Adrenal gland (tissue), 12 donors: ENCODE data around the gene COX6B1. TPM values are rescaled to one million over a fixed set of nuclear protein-coding genes. Genes with fewer than 3 reads are reported as not detected.

ENCODE experiments used
- DNase-seq, 7 donors: peaks; one replicate each; pipeline ENCODE4 v3.0.0-alpha.2; 2019 to 2020
- H3K27ac ChIP-seq, 5 donors: fragments of 200-600 bp; sonication (generic) in 4 of 5; 1 replicate in 3 of 5; 2 replicates in 2 of 5; pipeline versions ENCODE4 v1.5.1 to v1.8.0; 2016 to 2020; ENCODE audit warnings: mild to moderate bottlenecking in 1 of 5
- H3K27me3 ChIP-seq: fragments of 200-600 bp; 2 replicates; pipeline ENCODE4 v1.8.0; 2021
- H3K36me3 ChIP-seq, 2 donors: fragments of 200-600 bp; replicated peaks in 1 of 2; 1 replicate in 1 of 2; 2 replicates in 1 of 2; pipeline versions ENCODE4 v1.5.1 to v1.8.0; 2018 to 2022
- H3K4me1 ChIP-seq, 2 donors: fragments of 200-600 bp; replicated peaks in 1 of 2; 1 replicate in 1 of 2; 2 replicates in 1 of 2; pipeline versions ENCODE4 v1.5.1 to v1.8.0; 2018 to 2021
- H3K4me3 ChIP-seq, 4 donors: fragments of 200-600 bp; sonication (generic) in 3 of 4; one replicate each; pipeline ENCODE4 v1.5.1; 2016 to 2018
- H3K9me3 ChIP-seq, 3 donors: fragments of 200-600 bp; sonication (generic) in 1 of 3; replicated peaks in 1 of 3; 1 replicate in 2 of 3; 2 replicates in 1 of 3; pipeline versions ENCODE4 v1.5.1 to v1.8.0; 2016 to 2021
- POLR2A ChIP-seq, 2 donors: fragments of 450-650 bp; IDR thresholded peaks; one replicate each; pipeline ENCODE4 v1.6.1; 2017; ENCODE audit warnings: antibody characterized with exemption in 2 of 2, mild to moderate bottlenecking in 2 of 2, moderate library complexity in 1 of 2
- WGBS, 4 donors: extraction: QIAGEN DNeasy Blood & Tissue Kit in 2 of 4; methylation state at CpG; one replicate each; pipeline versions ENCODE4 v1.1.5 to v1.1.7; 2013 to 2017; 5-methylcytosine and 5-hydroxymethylcytosine counted together
- intact Hi-C, 2 donors: fragments of 100-400 bp; cut with DNase I; formaldehyde crosslinking; loops; one replicate each; pipeline versions ENCODE4 v1.14.1 to v1.15.0; 2022 to 2023
- polyA plus RNA-seq, 3 donors: library from polyadenylated mRNA; stranded (reverse); fragments of 200-250 nt in 2 of 3; fragments of 350-450 nt in 1 of 3; fragmentation: Illumina TruSeq in 1 of 3; extraction: RNeasy Lipid Tissue Mini Kit (QIAGEN cat#74804) in 1 of 3; gene quantifications; one replicate each; pipeline ENCODE4 v1.2.3, GENCODE V29; 2013 to 2014
- total RNA-seq, 9 donors: library from RNA; depleted of rRNA in 4 of 9; stranded (reverse); fragments of >200 nt in 4 of 9; fragments of 120-200 nt in 1 of 9; fragmentation: NEBNext Ultra II Directional in 1 of 9; extraction: Animal tissue kit (Norgen Biotek cat#: 25700) in 1 of 9; gene quantifications; one replicate each; pipeline versions ENCODE4 v1.1.0 to v1.2.4, GENCODE V29; 2013 to 2023
- TF ChIP-seq, protein P1 (sequence below), 6 experiments: fragments of 450-650 bp in 4 of 6; fragments of 200-600 bp in 2 of 6; sonication (generic) in 1 of 6; IDR thresholded peaks; 1 replicate in 5 of 6; 2 replicates in 1 of 6; pipeline versions ENCODE4 v1.5.1 to v1.8.0; 2016 to 2021; ENCODE audit warnings: antibody characterized with exemption in 6 of 6, mild to moderate bottlenecking in 2 of 6, moderate library complexity in 1 of 6
- donor health status: healthy with polysubstance abuse.
- donor health status: Bipolar disorder and iron deficiency.
- donor health status: DM: yes; HTN: yes; CAD: no.
- donor health status: DM: no; HTN: no; CAD: no.
- donor health status: DM: no; HTN: no; CAD: no.
- donor health status: DM: yes; HTN: yes; CAD: no.

Gene COX6B1
- total and polyA plus RNA-seq, 12 donors: 289 to 1,985 (median 530) TPM

DNA sequence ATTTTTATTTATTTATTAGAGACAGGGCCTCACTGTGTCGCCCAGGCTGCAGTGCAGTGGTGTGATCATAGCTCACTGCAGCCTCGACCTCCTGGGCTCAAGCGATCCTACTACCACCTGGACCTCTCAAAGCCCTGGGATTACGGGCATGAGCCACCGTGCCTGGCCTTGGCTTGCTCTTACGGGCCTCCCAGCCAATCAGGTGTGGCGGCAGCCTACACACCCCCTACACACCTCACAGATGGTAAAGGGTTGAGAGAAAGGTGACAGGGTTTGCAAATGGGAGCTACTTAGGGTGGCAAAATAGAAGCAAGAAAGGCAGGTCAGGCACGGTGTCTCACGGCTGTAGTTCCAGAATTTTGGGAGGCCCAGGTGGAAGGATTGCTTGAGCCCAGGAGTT lies 55.2 kb downstream of the COX6B1 start:
- Histone ChIP-seq H3K27me3 (no peaks in the 10 kb centered on the region), H3K4me1 (peaks cover 0 to 9% of the 10 kb centered on the region in 2 donors), H3K4me3 (no peak overlapping the region), H3K9me3 (no peaks in the 10 kb centered on the region), H3K27ac (no peak overlapping the region), H3K36me3 (no peaks in the 10 kb centered on the region)
- no peak for DNase-seq
- 41 to 52% (median 49%) methylated on average over 9 of the region's 9 CpGs for WGBS, 4 donors
- intact Hi-C loops: loop anchor here in 1 of 2 donors (10.0 kb wide), 1 partner anchor 111 kb away; the partner anchor contains the start of gene PRODH2
- TF ChIP-seq, protein P1, sequence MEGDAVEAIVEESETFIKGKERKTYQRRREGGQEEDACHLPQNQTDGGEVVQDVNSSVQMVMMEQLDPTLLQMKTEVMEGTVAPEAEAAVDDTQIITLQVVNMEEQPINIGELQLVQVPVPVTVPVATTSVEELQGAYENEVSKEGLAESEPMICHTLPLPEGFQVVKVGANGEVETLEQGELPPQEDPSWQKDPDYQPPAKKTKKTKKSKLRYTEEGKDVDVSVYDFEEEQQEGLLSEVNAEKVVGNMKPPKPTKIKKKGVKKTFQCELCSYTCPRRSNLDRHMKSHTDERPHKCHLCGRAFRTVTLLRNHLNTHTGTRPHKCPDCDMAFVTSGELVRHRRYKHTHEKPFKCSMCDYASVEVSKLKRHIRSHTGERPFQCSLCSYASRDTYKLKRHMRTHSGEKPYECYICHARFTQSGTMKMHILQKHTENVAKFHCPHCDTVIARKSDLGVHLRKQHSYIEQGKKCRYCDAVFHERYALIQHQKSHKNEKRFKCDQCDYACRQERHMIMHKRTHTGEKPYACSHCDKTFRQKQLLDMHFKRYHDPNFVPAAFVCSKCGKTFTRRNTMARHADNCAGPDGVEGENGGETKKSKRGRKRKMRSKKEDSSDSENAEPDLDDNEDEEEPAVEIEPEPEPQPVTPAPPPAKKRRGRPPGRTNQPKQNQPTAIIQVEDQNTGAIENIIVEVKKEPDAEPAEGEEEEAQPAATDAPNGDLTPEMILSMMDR (IDR thresholded peaks at IDR 0.05): no peak
- no peak for TF ChIP-seq POLR2A (IDR thresholded peaks at IDR 0.05)

DNA sequence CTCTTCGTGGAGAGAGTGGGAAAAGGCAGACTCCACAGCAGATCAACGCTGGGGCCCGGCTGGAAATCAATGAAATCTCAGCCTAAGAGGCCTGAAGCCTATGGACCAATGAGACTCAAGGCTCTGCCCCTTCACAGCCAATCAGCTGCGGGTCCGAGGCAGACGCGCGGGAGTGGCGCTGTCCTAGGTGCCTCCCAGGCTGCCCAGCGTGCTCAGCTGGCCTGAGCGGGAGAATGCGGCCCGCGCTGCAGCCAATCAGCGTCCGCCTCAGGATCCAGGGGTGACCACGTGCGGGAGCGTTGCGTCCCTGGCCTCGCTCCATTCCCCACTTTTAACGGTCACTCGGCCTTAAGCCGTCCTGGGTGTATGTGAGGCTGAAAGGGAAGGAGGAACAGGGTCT lies 56.1 kb downstream of the COX6B1 start, which contains the start of gene ZBTB32:
Gene ZBTB32 (plus strand): TSS at position 341 of the 400 bp plus-strand sequence. CDS start 10,069 bp downstream, outside the sequence.
- TF ChIP-seq POLR2A (IDR thresholded peaks at IDR 0.05): no peak
- TF ChIP-seq, protein P1 (IDR thresholded peaks at IDR 0.05): no peak
- 22 to 35% (median 23%) methylated on average over 5 to 24 of the region's 24 CpGs for WGBS, 4 donors

More for the DNA sequence above, 56.1 kb downstream of the COX6B1 start, which contains the start of gene ZBTB32:
- Histone ChIP-seq H3K9me3 (no peaks in the 10 kb centered on the region), H3K4me1 (peaks cover 0 to 9% of the 10 kb centered on the region in 2 donors), H3K36me3 (no peaks in the 10 kb centered on the region), H3K27ac (no peak within 1 kb of the TSS), H3K4me3 (no peak within 1 kb of the TSS), H3K27me3 (no peaks in the 10 kb centered on the region)
- DNase-seq: peak in 3 of 7 donors; percentile 54 to 70 (median 55)
- intact Hi-C loops: loop anchor here in 1 of 2 donors (10.0 kb wide), 1 partner anchor 111 kb away; the partner anchor contains the start of gene PRODH2

Other genes with a start within 250 kb of the COX6B1 start
- gene FFAR2, start 200.1 kb upstream of the COX6B1 start, total RNA-seq: under 1 TPM in 3 of 9 donors, not detected in 6; 0.11 to 0.52 (median 0.29) TPM
- under 1 TPM; 0.33 to 0.88 (median 0.40) TPM for gene FFAR2, start 200.1 kb upstream of the COX6B1 start, polyA plus RNA-seq
- gene KRTDAP, start 157.9 kb upstream of the COX6B1 start, total RNA-seq: not detected
- not detected for gene KRTDAP, start 157.9 kb upstream of the COX6B1 start, polyA plus RNA-seq
- gene DMKN, start 134.7 kb upstream of the COX6B1 start, total RNA-seq: 10 to 100 TPM in 5 of 9 donors, 1 to 10 TPM in 4; 2.7 to 39.4 (median 17.1) TPM
- gene DMKN, start 134.7 kb upstream of the COX6B1 start, polyA plus RNA-seq: 10 to 100 TPM; 29.3 to 70.5 (median 63.2) TPM
- not detected for gene SBSN, start 120.0 kb upstream of the COX6B1 start, total RNA-seq
- gene SBSN, start 120.0 kb upstream of the COX6B1 start, polyA plus RNA-seq: under 1 TPM in 1 of 3 donors, not detected in 2; 0.77 TPM
- not detected for gene GAPDHS, start 114.9 kb upstream of the COX6B1 start, total RNA-seq
- not detected for gene GAPDHS, start 114.9 kb upstream of the COX6B1 start, polyA plus RNA-seq
- 100 to 1,000 TPM; 139 to 261 (median 173) TPM for gene TMEM147, start 102.7 kb upstream of the COX6B1 start, total RNA-seq
- 100 to 1,000 TPM in 2 of 3 donors, 10 to 100 TPM in 1; 86.5 to 215 (median 188) TPM for gene TMEM147, start 102.7 kb upstream of the COX6B1 start, polyA plus RNA-seq
- 10 to 100 TPM in 3 of 9 donors, 1 to 10 TPM in 6; 2.2 to 60.4 (median 7.3) TPM for gene ATP4A, start 84.7 kb upstream of the COX6B1 start, total RNA-seq
- gene ATP4A, start 84.7 kb upstream of the COX6B1 start, polyA plus RNA-seq: 10 to 100 TPM in 1 of 3 donors, 1 to 10 TPM in 2; 6.5 to 63.5 (median 7.6) TPM
- gene PMIS2, start 62.1 kb upstream of the COX6B1 start, total RNA-seq: under 1 TPM in 2 of 9 donors, not detected in 7; 0.61 to 0.81 TPM
- not detected for gene PMIS2, start 62.1 kb upstream of the COX6B1 start, polyA plus RNA-seq
- gene HAUS5, start 35.6 kb upstream of the COX6B1 start, total RNA-seq: 10 to 100 TPM in 5 of 9 donors, 1 to 10 TPM in 4; 6.2 to 22.4 (median 10.3) TPM
- gene HAUS5, start 35.6 kb upstream of the COX6B1 start, polyA plus RNA-seq: 10 to 100 TPM in 2 of 3 donors, 1 to 10 TPM in 1; 5.2 to 38.2 (median 20.7) TPM
- gene RBM42, start 19.3 kb upstream of the COX6B1 start, total RNA-seq: 10 to 100 TPM; 42.6 to 92.9 (median 74.6) TPM
- gene RBM42, start 19.3 kb upstream of the COX6B1 start, polyA plus RNA-seq: 100 to 1,000 TPM in 1 of 3 donors, 10 to 100 TPM in 2; 23.9 to 107 (median 80.7) TPM
- 1 to 10 TPM in 6 of 9 donors, under 1 TPM in 1, not detected in 2; 0.96 to 2.6 (median 2.1) TPM for gene ETV2, start 6.6 kb upstream of the COX6B1 start, total RNA-seq
- gene ETV2, start 6.6 kb upstream of the COX6B1 start, polyA plus RNA-seq: 1 to 10 TPM in 2 of 3 donors, under 1 TPM in 1; 0.38 to 5.3 (median 5.0) TPM
- not detected for gene UPK1A, start 18.2 kb downstream of the COX6B1 start, total RNA-seq
- gene UPK1A, start 18.2 kb downstream of the COX6B1 start, polyA plus RNA-seq: 1 to 10 TPM in 1 of 3 donors, not detected in 2; 1.2 TPM
- gene ZBTB32, start 56.2 kb downstream of the COX6B1 start, total RNA-seq: under 1 TPM in 1 of 9 donors, not detected in 8; 0.38 TPM
- under 1 TPM in 2 of 3 donors, not detected in 1; 0.27 to 0.40 TPM for gene ZBTB32, start 56.2 kb downstream of the COX6B1 start, polyA plus RNA-seq
- gene KMT2B, start 69.7 kb downstream of the COX6B1 start, total RNA-seq: 10 to 100 TPM in 8 of 9 donors, 1 to 10 TPM in 1; 6.6 to 41.8 (median 19.8) TPM
- 10 to 100 TPM; 10.1 to 97.3 (median 70.3) TPM for gene KMT2B, start 69.7 kb downstream of the COX6B1 start, polyA plus RNA-seq
- gene IGFLR1, start 94.1 kb downstream of the COX6B1 start, total RNA-seq: 10 to 100 TPM in 6 of 9 donors, 1 to 10 TPM in 3; 4.9 to 35.3 (median 13.8) TPM
- 10 to 100 TPM in 2 of 3 donors, 1 to 10 TPM in 1; 5.3 to 32.3 (median 21.5) TPM for gene IGFLR1, start 94.1 kb downstream of the COX6B1 start, polyA plus RNA-seq
- 10 to 100 TPM; 14.8 to 55.0 (median 32.7) TPM for gene U2AF1L4, start 97.1 kb downstream of the COX6B1 start, total RNA-seq
- 100 to 1,000 TPM in 2 of 3 donors, 10 to 100 TPM in 1; 30.3 to 255 (median 104) TPM for gene U2AF1L4, start 97.1 kb downstream of the COX6B1 start, polyA plus RNA-seq
- gene PSENEN, start 97.3 kb downstream of the COX6B1 start, total RNA-seq: 100 to 1,000 TPM in 1 of 9 donors, 10 to 100 TPM in 8; 29.5 to 149 (median 71.0) TPM
- 100 to 1,000 TPM in 2 of 3 donors, 10 to 100 TPM in 1; 93.1 to 230 (median 174) TPM for gene PSENEN, start 97.3 kb downstream of the COX6B1 start, polyA plus RNA-seq
- 10 to 100 TPM in 8 of 9 donors, 1 to 10 TPM in 1; 6.0 to 28.2 (median 12.5) TPM for gene LIN37, start 100.3 kb downstream of the COX6B1 start, total RNA-seq
- 100 to 1,000 TPM in 1 of 3 donors, 10 to 100 TPM in 2; 11.3 to 137 (median 75.9) TPM for gene LIN37, start 100.3 kb downstream of the COX6B1 start, polyA plus RNA-seq
- gene HSPB6, start 108.7 kb downstream of the COX6B1 start, total RNA-seq: 100 to 1,000 TPM in 7 of 9 donors, 10 to 100 TPM in 2; 21.1 to 431 (median 164) TPM
- gene HSPB6, start 108.7 kb downstream of the COX6B1 start, polyA plus RNA-seq: 100 to 1,000 TPM; 524 to 932 (median 718) TPM
- 10 to 100 TPM in 5 of 9 donors, 1 to 10 TPM in 4; 4.4 to 18.5 (median 10.2) TPM for gene PROSER3, start 109.9 kb downstream of the COX6B1 start, total RNA-seq
- gene PROSER3, start 109.9 kb downstream of the COX6B1 start, polyA plus RNA-seq: 10 to 100 TPM in 2 of 3 donors, 1 to 10 TPM in 1; 7.0 to 27.3 (median 14.7) TPM
- 10 to 100 TPM in 3 of 9 donors, 1 to 10 TPM in 5, under 1 TPM in 1; 0.54 to 30.9 (median 5.4) TPM for gene ARHGAP33, start 127.2 kb downstream of the COX6B1 start, total RNA-seq
- 10 to 100 TPM in 2 of 3 donors, 1 to 10 TPM in 1; 1.2 to 90.3 (median 27.9) TPM for gene ARHGAP33, start 127.2 kb downstream of the COX6B1 start, polyA plus RNA-seq
- gene PRODH2, start 164.5 kb downstream of the COX6B1 start, total RNA-seq: under 1 TPM in 1 of 9 donors, not detected in 8; 0.46 TPM
- gene PRODH2, start 164.5 kb downstream of the COX6B1 start, polyA plus RNA-seq: under 1 TPM in 1 of 3 donors, not detected in 2; 0.07 TPM
- gene NPHS1, start 204.2 kb downstream of the COX6B1 start, total RNA-seq: under 1 TPM in 1 of 9 donors, not detected in 8; 0.31 TPM
- not detected for gene NPHS1, start 204.2 kb downstream of the COX6B1 start, polyA plus RNA-seq
- gene KIRREL2, start 208.6 kb downstream of the COX6B1 start, total RNA-seq: under 1 TPM in 4 of 9 donors, not detected in 5; 0.06 to 0.32 (median 0.11) TPM
- under 1 TPM; 0.03 to 0.24 (median 0.15) TPM for gene KIRREL2, start 208.6 kb downstream of the COX6B1 start, polyA plus RNA-seq
- 10 to 100 TPM in 4 of 9 donors, 1 to 10 TPM in 5; 1.0 to 68.7 (median 8.6) TPM for gene APLP1, start 220.3 kb downstream of the COX6B1 start, total RNA-seq
- gene APLP1, start 220.3 kb downstream of the COX6B1 start, polyA plus RNA-seq: 100 to 1,000 TPM in 1 of 3 donors, 10 to 100 TPM in 2; 77.4 to 278 (median 89.7) TPM